HG02623 (cell line): Measurements from ENCODE around the gene TBX3.

Experiments used
- ATAC-seq: cut with Tn5 transposase; IDR thresholded peaks from one replicate; pipeline ENCODE4 v1.9.1; 2021; ENCODE audit warnings: moderate library complexity; ENCODE audit not compliant: unreplicated experiment

TBX3 gene

GRCh38 chr12:114668886-114669288, 15.1 kb downstream of the TBX3 start:
- ATAC-seq, result no peak

GRCh38 chr12:114668151-114668885, 15.7 kb downstream of the TBX3 start:
- ATAC-seq, result no peak

GRCh38 chr12:114667669-114668150, 16.3 kb downstream of the TBX3 start:
- ATAC-seq, result no peak

- ATAC-seq, result no peak
Measured at GRCh38 chr12:114666746-114667668, 17.0 kb downstream of the TBX3 start.

- no peak for ATAC-seq
Measured at GRCh38 chr12:114665411-114666260, 18.3 kb downstream of the TBX3 start.

DNA sequence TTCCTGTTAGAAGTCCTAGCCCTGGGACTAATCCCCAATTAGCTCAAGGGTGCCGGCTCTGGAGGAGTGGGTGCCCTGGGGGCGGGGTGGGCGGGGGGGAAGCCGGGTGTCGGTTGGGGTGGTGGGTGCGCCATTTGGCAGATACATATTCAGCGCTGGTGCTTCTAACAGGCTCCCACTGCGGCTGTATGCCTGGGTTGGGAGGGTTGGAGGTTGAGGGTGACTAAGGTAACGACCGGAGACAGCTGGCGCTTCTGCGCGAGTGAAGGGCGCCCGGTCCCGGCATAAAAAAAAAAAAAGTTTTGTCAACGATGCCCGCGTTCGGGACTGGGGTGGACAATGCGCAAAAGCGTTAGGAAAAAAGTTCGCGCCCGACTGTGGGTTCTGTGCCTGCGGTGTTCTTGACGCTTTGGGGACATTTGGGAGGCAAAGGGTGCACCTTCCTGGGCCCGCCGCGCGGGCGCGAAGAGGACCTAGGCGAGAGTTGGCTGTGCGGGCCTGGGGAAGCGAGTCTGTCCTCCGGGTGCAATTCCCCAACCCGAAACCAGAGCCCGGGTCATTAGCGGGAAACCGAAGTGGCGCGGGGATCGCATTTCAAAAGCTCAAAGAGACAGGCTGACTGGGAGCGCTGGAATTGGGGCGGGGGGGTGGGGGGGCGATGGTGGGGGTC, 19.2 kb downstream of the TBX3 start:
- no peak for ATAC-seq

GRCh38 chr12:114662512-114663177, 21.3 kb downstream of the TBX3 start:
- ATAC-seq, result no peak

GRCh38 chr12:114661245-114661644, 22.7 kb downstream of the TBX3 start:
- no peak for ATAC-seq

- ATAC-seq, result no peak
Measured at GRCh38 chr12:114659084-114659483, 24.9 kb downstream of the TBX3 start.

GRCh38 chr12:114658002-114658441, 26.0 kb downstream of the TBX3 start:
- no peak for ATAC-seq

GRCh38 chr12:114657597-114657920, 26.4 kb downstream of the TBX3 start:
- ATAC-seq, result no peak

GRCh38 chr12:114656906-114657596, 26.9 kb downstream of the TBX3 start:
- ATAC-seq, result no peak

DNA sequence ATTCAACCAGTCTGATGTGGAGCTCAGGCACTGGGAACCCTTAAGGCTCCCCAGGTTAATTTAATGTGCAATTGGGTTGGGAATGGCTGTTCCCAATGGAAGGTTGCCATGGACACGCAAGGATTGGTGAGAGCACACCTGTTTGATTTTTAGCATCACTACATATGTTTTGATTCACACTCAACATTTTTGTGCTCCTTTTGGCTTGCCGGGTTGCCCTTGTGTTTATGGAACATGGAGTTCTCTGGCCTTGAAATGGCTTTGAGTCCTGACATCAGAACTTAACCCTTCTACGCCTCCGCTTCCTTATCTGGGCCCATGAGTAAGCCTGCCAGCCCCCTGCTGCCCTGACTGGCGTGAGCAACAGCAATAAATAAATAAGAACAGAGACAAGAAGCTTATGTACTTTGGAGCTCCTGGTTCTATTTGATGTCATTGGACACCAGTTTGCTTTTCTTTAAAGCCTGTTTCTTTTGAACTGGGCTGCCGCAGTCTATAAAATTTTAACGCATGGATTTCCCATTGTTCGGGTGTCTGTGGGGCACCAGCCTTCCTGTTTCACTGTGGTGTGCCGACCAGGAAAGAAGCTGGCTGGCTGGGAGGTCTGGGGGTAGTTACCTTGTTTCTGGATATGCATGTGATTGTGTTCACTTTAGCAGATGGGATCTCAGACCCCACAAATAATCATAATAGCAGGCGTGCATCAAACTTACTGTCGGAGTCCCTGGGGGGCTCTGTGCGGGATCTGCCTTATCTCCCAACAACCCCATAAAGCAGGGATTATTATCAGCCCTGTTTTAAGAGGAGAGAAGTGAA, 27.8 kb downstream of the TBX3 start:
- ATAC-seq, result no peak

- no peak for ATAC-seq
Measured at GRCh38 chr12:114649585-114649984, 34.4 kb downstream of the TBX3 start.

GRCh38 chr12:114648711-114649110, 35.3 kb downstream of the TBX3 start:
- ATAC-seq, result no peak

DNA sequence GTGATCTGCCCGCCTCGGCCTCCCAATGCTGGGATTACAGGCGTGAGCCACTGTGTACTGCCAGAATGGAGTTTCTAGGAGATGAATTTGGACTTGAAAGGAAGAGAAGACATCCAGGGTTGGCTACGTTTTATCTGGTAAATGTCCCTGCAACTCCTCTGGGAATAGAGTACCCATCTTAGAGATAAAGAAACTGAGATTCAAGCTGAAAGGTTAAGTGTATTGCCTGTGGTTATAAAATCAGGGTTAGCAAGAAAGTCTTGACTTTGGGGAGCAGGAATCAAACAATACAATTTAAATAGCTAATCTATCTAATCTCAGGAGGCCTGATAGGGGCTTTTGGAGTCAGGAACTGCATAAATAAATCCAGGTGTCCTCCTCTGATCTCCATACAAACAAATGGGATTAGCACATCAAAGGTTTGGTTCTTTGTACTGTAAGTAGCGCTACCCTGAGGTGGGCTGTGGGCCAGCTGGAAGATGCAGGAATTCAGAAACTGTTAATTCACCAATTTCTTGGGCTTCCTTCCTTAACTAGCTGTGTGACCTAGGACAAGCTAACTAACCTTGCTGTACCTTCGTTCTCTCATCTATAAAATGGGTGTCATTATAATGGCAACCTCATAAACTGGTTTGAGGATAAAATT, 45.1 kb downstream of the TBX3 start:
- no peak for ATAC-seq

- no peak for ATAC-seq
Measured at GRCh38 chr12:114636723-114637480, 47.1 kb downstream of the TBX3 start.
